Keratinocyte (primary cell): Measurements from ENCODE around the gene SOX1.

Source experiments
- EZH2 ChIP-seq: IDR thresholded peaks from one replicate; pipeline ENCODE4 v1.6.1; 2012; ENCODE audit warnings: inconsistent platforms, mild to moderate bottlenecking, low read length, moderate library complexity
- TF ChIP-seq, protein P1 (sequence below), 3 experiments: IDR thresholded peaks in 1 of 3; conservative IDR thresholded peaks in 1 of 3; optimal IDR thresholded peaks in 1 of 3; 2 replicates in 2 of 3; 3 replicates in 1 of 3; pipeline versions ENCODE3 to v1.5.1; 2011; ENCODE audit warnings: low read length in 3 of 3, mild to moderate bottlenecking in 3 of 3, moderate library complexity in 2 of 3, control low read depth in 1 of 3, inconsistent platforms in 1 of 3; ENCODE audit not compliant: insufficient read depth in 2 of 3; ENCODE audit errors: extremely low read depth in 1 of 3

DNA sequence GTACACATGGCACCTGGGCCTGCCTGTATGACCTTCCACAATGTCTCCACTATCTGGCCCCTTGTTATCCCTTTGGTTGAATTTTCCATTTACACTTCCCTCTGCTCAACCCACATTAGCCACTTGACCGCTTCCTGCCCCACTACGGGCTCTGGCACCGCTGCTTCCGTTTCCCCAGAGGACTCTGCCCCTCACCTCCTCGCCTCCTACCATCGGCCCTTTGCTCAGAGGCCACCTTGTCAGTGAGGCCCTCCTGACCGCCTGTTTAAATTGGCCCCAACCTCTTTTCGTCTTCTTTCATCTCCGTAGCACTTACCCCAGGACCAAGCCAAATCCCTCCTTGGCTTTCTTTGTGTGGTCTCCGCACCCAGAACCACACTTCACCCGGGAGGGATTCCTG, 47.4 kb downstream of the SOX1 start:
- TF ChIP-seq, protein P1, sequence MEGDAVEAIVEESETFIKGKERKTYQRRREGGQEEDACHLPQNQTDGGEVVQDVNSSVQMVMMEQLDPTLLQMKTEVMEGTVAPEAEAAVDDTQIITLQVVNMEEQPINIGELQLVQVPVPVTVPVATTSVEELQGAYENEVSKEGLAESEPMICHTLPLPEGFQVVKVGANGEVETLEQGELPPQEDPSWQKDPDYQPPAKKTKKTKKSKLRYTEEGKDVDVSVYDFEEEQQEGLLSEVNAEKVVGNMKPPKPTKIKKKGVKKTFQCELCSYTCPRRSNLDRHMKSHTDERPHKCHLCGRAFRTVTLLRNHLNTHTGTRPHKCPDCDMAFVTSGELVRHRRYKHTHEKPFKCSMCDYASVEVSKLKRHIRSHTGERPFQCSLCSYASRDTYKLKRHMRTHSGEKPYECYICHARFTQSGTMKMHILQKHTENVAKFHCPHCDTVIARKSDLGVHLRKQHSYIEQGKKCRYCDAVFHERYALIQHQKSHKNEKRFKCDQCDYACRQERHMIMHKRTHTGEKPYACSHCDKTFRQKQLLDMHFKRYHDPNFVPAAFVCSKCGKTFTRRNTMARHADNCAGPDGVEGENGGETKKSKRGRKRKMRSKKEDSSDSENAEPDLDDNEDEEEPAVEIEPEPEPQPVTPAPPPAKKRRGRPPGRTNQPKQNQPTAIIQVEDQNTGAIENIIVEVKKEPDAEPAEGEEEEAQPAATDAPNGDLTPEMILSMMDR (optimal IDR thresholded peaks at IDR 0.05 in 1 of 3, IDR thresholded peaks at IDR 0.05 in 1 of 3, conservative IDR thresholded peaks at IDR 0.05 in 1 of 3; ENCODE audit: extremely low read depth in 1 of 3, insufficient read depth in 2 of 3, low read length in 3 of 3) = no peak
- TF ChIP-seq EZH2 = no peak
